BE2C (cell line): ENCODE measurements around the gene AGBL3.
A peak's percentile ranks its signal among the peaks of the same experiment; 100 is the strongest.

Experiments
- DNase-seq: peaks from one replicate; pipeline ENCODE4 v3.0.0-alpha.2; 2020
- H3K27me3 ChIP-seq: fragments of 250-450 bp; sonication (Bioruptor Pico); 2 replicates; pipeline ENCODE4 v1.5.1; 2020; ENCODE audit warnings: mild to moderate bottlenecking
- H3K36me3 ChIP-seq: fragments of 250-450 bp; sonication (Bioruptor Pico); 2 replicates; pipeline ENCODE4 v1.5.1; 2020; ENCODE audit warnings: mild to moderate bottlenecking
- H3K4me1 ChIP-seq: fragments of 250-450 bp; sonication (Bioruptor Pico); 2 replicates; pipeline ENCODE4 v1.5.1; 2020
- H3K4me3 ChIP-seq: 2 replicates; pipeline ENCODE4 v1.5.1; 2011; ENCODE audit warnings: low read depth, low read length
- H3K9me3 ChIP-seq: fragments of 250-450 bp; sonication (Bioruptor Pico); 2 replicates; pipeline ENCODE4 v1.5.1; 2020
- TF ChIP-seq, protein P1 (sequence below): IDR thresholded peaks from 2 replicates; pipeline ENCODE4 v1.5.1; 2012; ENCODE audit warnings: mild to moderate bottlenecking, low read depth, low read length

Gene AGBL3

DNA sequence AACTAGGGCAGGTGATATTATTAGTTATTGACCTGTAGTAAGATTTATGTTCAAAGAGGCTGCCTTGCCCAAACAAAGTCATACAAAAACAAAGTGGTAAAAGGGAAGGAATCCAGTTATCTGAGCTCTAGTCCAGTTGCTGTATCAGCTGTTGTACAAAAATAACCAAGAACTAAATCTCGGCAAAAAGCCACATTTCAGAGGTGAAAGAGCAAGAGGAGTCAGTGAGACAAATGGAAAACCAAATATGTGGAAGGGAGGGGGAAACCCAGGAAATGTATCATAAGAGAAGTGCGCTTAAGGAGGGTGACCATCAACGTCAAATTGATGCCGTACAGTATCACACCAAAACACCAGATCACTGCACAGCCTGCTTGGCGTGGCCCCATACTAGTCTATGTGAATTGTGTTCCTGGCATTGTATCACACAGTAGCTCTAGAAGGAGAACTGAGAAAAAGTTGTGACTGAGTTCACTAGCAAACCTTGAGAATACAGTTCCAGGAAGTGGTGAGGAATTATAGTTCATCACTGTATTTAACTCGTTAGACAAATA, 6.4 kb downstream of the AGBL3 start:
- no peak for DNase-seq
- Histone ChIP-seq H3K4me3 (no peak overlapping the region), H3K9me3 (no peaks in the 10 kb centered on the region), H3K27me3 (no peaks in the 10 kb centered on the region), H3K4me1 (peaks cover 14% of the 10 kb centered on the region), H3K36me3 (peaks cover 6% of the 10 kb centered on the region; the same call in 1 of the 2 replicates)
- TF ChIP-seq, protein P1, sequence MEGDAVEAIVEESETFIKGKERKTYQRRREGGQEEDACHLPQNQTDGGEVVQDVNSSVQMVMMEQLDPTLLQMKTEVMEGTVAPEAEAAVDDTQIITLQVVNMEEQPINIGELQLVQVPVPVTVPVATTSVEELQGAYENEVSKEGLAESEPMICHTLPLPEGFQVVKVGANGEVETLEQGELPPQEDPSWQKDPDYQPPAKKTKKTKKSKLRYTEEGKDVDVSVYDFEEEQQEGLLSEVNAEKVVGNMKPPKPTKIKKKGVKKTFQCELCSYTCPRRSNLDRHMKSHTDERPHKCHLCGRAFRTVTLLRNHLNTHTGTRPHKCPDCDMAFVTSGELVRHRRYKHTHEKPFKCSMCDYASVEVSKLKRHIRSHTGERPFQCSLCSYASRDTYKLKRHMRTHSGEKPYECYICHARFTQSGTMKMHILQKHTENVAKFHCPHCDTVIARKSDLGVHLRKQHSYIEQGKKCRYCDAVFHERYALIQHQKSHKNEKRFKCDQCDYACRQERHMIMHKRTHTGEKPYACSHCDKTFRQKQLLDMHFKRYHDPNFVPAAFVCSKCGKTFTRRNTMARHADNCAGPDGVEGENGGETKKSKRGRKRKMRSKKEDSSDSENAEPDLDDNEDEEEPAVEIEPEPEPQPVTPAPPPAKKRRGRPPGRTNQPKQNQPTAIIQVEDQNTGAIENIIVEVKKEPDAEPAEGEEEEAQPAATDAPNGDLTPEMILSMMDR: no peak

- no peak for DNase-seq
- Histone ChIP-seq H3K9me3 (no peaks in the 10 kb centered on the region), H3K27me3 (no peaks in the 10 kb centered on the region), H3K4me3 (no peak overlapping the region), H3K36me3 (peaks cover 6% of the 10 kb centered on the region; the same call in 1 of the 2 replicates), H3K4me1 (peaks cover 14% of the 10 kb centered on the region)
- TF ChIP-seq, protein P1: no peak
These were observed 7.7 kb downstream of the AGBL3 start for GRCh38 chr7:134993877-134994456.

GRCh38 chr7:134995239-134996096, 9.2 kb downstream of the AGBL3 start:
- no peak for DNase-seq
- H3K36me3 ChIP-seq: peaks cover 6% of the 10 kb centered on the region; the same call in 1 of the 2 replicates
- TF ChIP-seq, protein P1: no peak

DNA sequence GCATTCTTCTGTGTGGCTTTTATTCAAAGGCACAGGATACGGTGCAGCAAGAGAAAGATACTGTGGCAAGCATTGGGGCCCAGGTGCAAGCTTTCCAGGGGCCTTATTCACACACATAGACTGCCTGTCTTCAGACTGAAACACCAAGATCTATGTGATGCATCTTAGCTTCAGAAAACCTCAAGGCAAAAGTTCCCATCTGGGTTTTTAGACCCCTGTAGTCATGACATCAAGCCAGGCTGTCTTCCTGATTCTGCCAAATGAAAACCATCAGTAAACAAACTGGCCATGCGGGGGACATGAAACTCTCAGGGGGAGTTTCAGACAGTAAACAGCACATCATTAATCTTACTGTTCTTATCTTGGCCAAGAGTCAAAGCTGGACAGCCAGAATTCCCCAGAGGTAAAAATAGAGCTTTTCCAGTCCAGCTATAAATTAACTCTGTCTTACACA, 9.8 kb downstream of the AGBL3 start:
- Histone ChIP-seq H3K4me3 (no peak overlapping the region), H3K9me3 (no peaks in the 10 kb centered on the region), H3K4me1 (peaks cover 14% of the 10 kb centered on the region), H3K27me3 (no peaks in the 10 kb centered on the region), H3K36me3 (peaks cover 6% of the 10 kb centered on the region; the same call in 1 of the 2 replicates)
- TF ChIP-seq, protein P1: no peak
- DNase-seq: peak; percentile 52

More at GRCh38 chr7:134995239-134996096, 9.2 kb downstream of the AGBL3 start:
- H3K9me3 ChIP-seq: no peaks in the 10 kb centered on the region
- H3K4me1 ChIP-seq: peaks cover 14% of the 10 kb centered on the region
- H3K27me3 ChIP-seq: no peaks in the 10 kb centered on the region
- H3K4me3 ChIP-seq: no peak overlapping the region

DNA sequence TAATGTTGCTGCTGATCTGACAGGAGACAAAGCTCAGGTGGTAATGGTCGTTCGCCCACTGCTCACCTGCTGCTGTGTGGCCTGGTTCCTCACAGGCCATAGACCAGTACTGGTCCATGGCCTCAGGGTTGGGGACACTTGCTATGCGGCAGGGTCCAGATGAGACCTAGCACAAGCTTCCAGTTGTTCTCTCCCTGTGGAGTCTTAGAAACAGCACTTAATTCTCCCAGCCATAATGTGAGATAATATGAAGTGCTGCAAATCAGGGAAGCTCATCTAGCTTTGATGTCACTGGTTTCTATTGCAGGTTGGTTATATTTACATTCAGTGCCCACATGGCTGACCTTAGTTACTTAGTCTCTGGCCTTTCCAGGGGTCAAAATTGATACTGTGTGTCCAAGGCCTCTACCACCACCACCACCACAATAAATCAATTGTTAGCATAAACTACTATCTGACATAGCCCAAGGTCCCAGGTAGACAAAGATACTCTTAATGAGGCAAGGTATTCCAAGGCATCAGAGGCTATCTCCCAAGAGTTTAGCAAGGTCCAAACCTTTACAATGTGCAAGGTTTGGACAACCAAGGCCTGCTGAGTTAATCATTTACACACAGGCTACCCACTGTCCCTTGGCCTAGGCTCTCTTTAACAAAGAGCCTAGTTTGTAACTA, 11.0 kb downstream of the AGBL3 start:
- DNase-seq: no peak
- H3K4me3 ChIP-seq: no peak overlapping the region
- no peaks in the 10 kb centered on the region for H3K27me3 ChIP-seq
- H3K4me1 ChIP-seq: peaks cover 14% of the 10 kb centered on the region
- peaks cover 6% of the 10 kb centered on the region; the same call in 1 of the 2 replicates for H3K36me3 ChIP-seq
- no peaks in the 10 kb centered on the region for H3K9me3 ChIP-seq
- TF ChIP-seq, protein P1: no peak
